K562 (cell line): ENCODE measurements around the gene THEM4. TPM values are rescaled to one million over a fixed set of nuclear protein-coding genes. Genes with fewer than 3 reads are reported as not detected.

Experiments
- ATAC-seq: fragments of 200-7000 bp; cut with Tn5 transposase; 3 replicates; pipeline ENCODE4 v1.9.1; 2020; ENCODE audit warnings: moderate library complexity
- BruUV-seq: library from RNA; stranded (reverse); fragments of 400-500 nt; replicated peaks from 2 replicates; lab custom pipeline; 2021; lab: Mats Ljungman, UMichigan
- CTCF ChIA-PET: fragments of 300-600 bp; formaldehyde crosslinking; extraction: SDS; loops from one replicate; lab custom pipeline; 2021; ENCODE audit warnings: low intra/inter-chr PET ratio; lab: Yijun Ruan, JAX
- POLR2A ChIA-PET: fragments of 300-600, 350-650 bp; sonication (Branson Sonifier 250); formaldehyde crosslinking; extraction: SDS; loops from one replicate; lab custom pipeline; 2021; ENCODE audit warnings: antibody characterized with exemption, inconsistent platforms; lab: Yijun Ruan, JAX
- DNase-seq, 4 experiments: peaks; one replicate each; pipeline versions ENCODE4 v3.0.0 to v3.0.0-alpha.2; 2011 to 2018; ENCODE audit warnings: low spot score in 3 of 4, mixed read lengths in 3 of 4; ENCODE audit errors: extremely low read depth in 1 of 4
- FAIRE-seq: peaks from 2 replicates; lab custom pipeline; 2011; peaks lifted over from hg19 to GRCh38; lab: Jason Lieb, UNC
- H2AFZ ChIP-seq: 2 replicates; pipeline ENCODE4 v1.6.0; 2011; ENCODE audit warnings: low read depth, low read length, control low read depth, inconsistent platforms
- H3K27ac ChIP-seq: fragments of 200-600 bp; 3 replicates; pipeline ENCODE4 v1.8.0; 2011; ENCODE audit warnings: low read depth, mild to moderate bottlenecking, control low read depth, inconsistent platforms, low read length, moderate library complexity, mixed read lengths; ENCODE audit errors: extremely low read depth
- H3K27me3 ChIP-seq, 2 experiments: fragments of 300-600 bp in 1 of 2; 2 replicates in 1 of 2; 3 replicates in 1 of 2; pipeline versions ENCODE4 v1.6.0 to v1.8.0; 2011; ENCODE audit warnings: inconsistent platforms in 2 of 2, low read length in 2 of 2, mild to moderate bottlenecking in 1 of 2, mixed read lengths in 1 of 2, moderate library complexity in 1 of 2; ENCODE audit not compliant: control insufficient read depth in 2 of 2, insufficient read depth in 2 of 2
- H3K36me3 ChIP-seq: fragments of 300-600 bp; 3 replicates; pipeline ENCODE4 v1.8.0; 2011; ENCODE audit warnings: mild to moderate bottlenecking, low read length, inconsistent platforms; ENCODE audit not compliant: control insufficient read depth, insufficient read depth
- H3K4me1 ChIP-seq, 2 experiments: fragments of 200-600 bp in 1 of 2; replicated peaks in 1 of 2; 2 replicates in 1 of 2; 3 replicates in 1 of 2; pipeline versions ENCODE4 v1.5.1 to v1.8.0; 2011; ENCODE audit warnings: inconsistent platforms in 2 of 2, low read length in 2 of 2, mild to moderate bottlenecking in 1 of 2, mixed read lengths in 1 of 2, moderate library complexity in 1 of 2; ENCODE audit not compliant: control insufficient read depth in 2 of 2, insufficient read depth in 2 of 2
- H3K4me2 ChIP-seq: 2 replicates; pipeline ENCODE4 v1.6.1; 2011; ENCODE audit warnings: low read length, control low read depth, inconsistent platforms, mixed read lengths; ENCODE audit not compliant: insufficient read depth
- H3K4me3 ChIP-seq: fragments of 200-600 bp; sonication (generic), shearing (Covaris generic); 2 replicates; pipeline ENCODE4 v1.5.1; 2016; ENCODE audit warnings: control low read depth, inconsistent platforms
- H3K79me2 ChIP-seq: fragments of 200-600 bp; 3 replicates; pipeline ENCODE4 v1.8.0; 2011; ENCODE audit warnings: low read length, inconsistent platforms; ENCODE audit not compliant: control insufficient read depth, insufficient read depth
- H3K9ac ChIP-seq, 2 experiments: 2 replicates each; pipeline versions ENCODE4 v1.6.0 to v1.6.1; 2011; ENCODE audit warnings: low read depth in 2 of 2, low read length in 2 of 2, control low read depth in 1 of 2, inconsistent platforms in 1 of 2, mild to moderate bottlenecking in 1 of 2, mixed read lengths in 1 of 2; ENCODE audit not compliant: insufficient read depth in 1 of 2
- H3K9me1 ChIP-seq: one replicate; pipeline ENCODE4 v1.6.0; 2011; ENCODE audit warnings: inconsistent platforms, mild to moderate bottlenecking, low read length, moderate library complexity; ENCODE audit not compliant: control insufficient read depth, insufficient read depth
- H3K9me3 ChIP-seq: replicated peaks from 2 replicates; pipeline ENCODE4 v1.5.1; 2011; ENCODE audit warnings: low read depth, low read length, inconsistent platforms; ENCODE audit not compliant: control insufficient read depth, insufficient read depth
- H4K20me1 ChIP-seq: replicated peaks from 2 replicates; pipeline ENCODE4 v1.6.1; 2011; ENCODE audit warnings: low read length, inconsistent platforms, mixed read lengths; ENCODE audit not compliant: control insufficient read depth, insufficient read depth
- CBX2 ChIP-seq: fragments of 200-600 bp; sonication (generic); IDR thresholded peaks from one replicate; pipeline ENCODE4 v1.6.1; 2012; ENCODE audit warnings: mild to moderate bottlenecking, low read length, inconsistent platforms; ENCODE audit not compliant: insufficient read depth, poor library complexity, severe bottlenecking
- CBX5 ChIP-seq: IDR thresholded peaks from 2 replicates; pipeline ENCODE4 v1.6.1; 2014; ENCODE audit warnings: low read depth, borderline replicate concordance
- CBX8 ChIP-seq: fragments of 200-600 bp; sonication (generic); IDR thresholded peaks from 2 replicates; pipeline ENCODE4 v1.6.1; 2012; ENCODE audit warnings: borderline replicate concordance, mixed run types, low read depth, mild to moderate bottlenecking, moderate library complexity, mixed read lengths, low read length, control low read depth, inconsistent platforms; ENCODE audit not compliant: poor library complexity, severe bottlenecking; ENCODE audit errors: extremely low read depth
- GATAD2A ChIP-seq: fragments of 450-650 bp; IDR thresholded peaks from 2 replicates; pipeline ENCODE4 v1.6.1; 2017
- MEF2A ChIP-seq: IDR thresholded peaks from 2 replicates; pipeline ENCODE4 v1.6.1; 2011; ENCODE audit warnings: low read depth, mild to moderate bottlenecking, low read length, moderate library complexity; ENCODE audit not compliant: control insufficient read depth
- NONO ChIP-seq, 2 experiments: fragments of 200-400 bp in 1 of 2; fragments of 450-650 bp in 1 of 2; formaldehyde crosslinking in 1 of 2; IDR thresholded peaks; 2 replicates each; pipeline ENCODE4 v1.6.1; 2017; ENCODE audit warnings: low read depth in 2 of 2, mild to moderate bottlenecking in 2 of 2, moderate library complexity in 2 of 2, low read length in 1 of 2
- RBBP5 ChIP-seq: fragments of 200-600 bp; sonication (generic); IDR thresholded peaks from 2 replicates; pipeline ENCODE4 v1.6.1; 2012; ENCODE audit warnings: borderline replicate concordance, mild to moderate bottlenecking, low read length, control low read depth, inconsistent platforms; ENCODE audit not compliant: insufficient read depth, poor library complexity, severe bottlenecking
- WGBS: fragments of 100-300 bp; shearing (Covaris generic); methylation state at CpG from one replicate; pipeline ENCODE4 v1.1.6; 2016; ENCODE audit warnings: low coverage, mixed read lengths; ENCODE audit not compliant: insufficient coverage; ENCODE audit errors: missing lambda C conversion rate; 5-methylcytosine and 5-hydroxymethylcytosine counted together
- in situ Hi-C: fragments of 300-500 bp; cut with MboI; formaldehyde crosslinking; loops from 4 replicates; pipeline ENCODE4 v1.15.0; 2018; ENCODE audit warnings: inconsistent platforms, mixed read lengths
- intact Hi-C: fragments of 100-400 bp; cut with micrococcal nuclease; formaldehyde crosslinking; loops from 2 replicates; pipeline ENCODE4 v1.14.2; 2022
- polyA plus RNA-seq, 8 experiments: library from polyadenylated mRNA; depleted of rRNA in 4 of 8; stranded (reverse) in 5 of 8; unstranded in 3 of 8; fragments of >200 nt; fragmentation: Nextera tagmentation in 2 of 8; fragmentation: Illumina TruSeq in 1 of 8; extraction: Ambion mirVana in 2 of 8; extraction: Trizol in 1 of 8; gene quantifications; 2 replicates each; pipeline versions ENCODE4 v1.2.1 to v1.2.3, GENCODE V29; 2011 to 2014; ENCODE audit warnings: inconsistent platforms in 1 of 8, missing spikeins in 1 of 8
- total RNA-seq, 7 experiments: library from RNA; depleted of rRNA in 6 of 7; stranded (reverse); fragments of >200 nt in 6 of 7; fragmentation: Illumina TruSeq in 2 of 7; extraction: Trizol in 2 of 7; gene quantifications; 2 replicates each; pipeline versions ENCODE4 v1.2.1 to v1.2.3, GENCODE V29; 2011 to 2021; ENCODE audit warnings: low replicate concordance in 1 of 7
- TF ChIP-seq, protein P1 (sequence below): fragments of 250-450 bp; sonication (Bioruptor Pico); IDR thresholded peaks from 2 replicates; pipeline ENCODE4 v1.5.0; 2020; ENCODE audit warnings: mild to moderate bottlenecking, borderline replicate concordance
- TF ChIP-seq, protein P2 (sequence below), 2 experiments: fragments of 250-450 bp in 1 of 2; fragments of 450-650 bp in 1 of 2; sonication (Bioruptor Pico) in 1 of 2; IDR thresholded peaks; 2 replicates each; pipeline versions ENCODE4 v1.6.1 to v1.8.0; 2016 to 2021; ENCODE audit warnings: mild to moderate bottlenecking in 2 of 2, moderate library complexity in 2 of 2, missing compliant biosample characterization in 1 of 2, missing genetic modification characterization in 1 of 2

Gene THEM4
- total and polyA plus RNA-seq, 9 of the 15 experiments (the other 6 are each of a cell fraction or from before 2014, with no cell fraction given), result 8.6 to 71.9 (median 35.3) TPM

DNA sequence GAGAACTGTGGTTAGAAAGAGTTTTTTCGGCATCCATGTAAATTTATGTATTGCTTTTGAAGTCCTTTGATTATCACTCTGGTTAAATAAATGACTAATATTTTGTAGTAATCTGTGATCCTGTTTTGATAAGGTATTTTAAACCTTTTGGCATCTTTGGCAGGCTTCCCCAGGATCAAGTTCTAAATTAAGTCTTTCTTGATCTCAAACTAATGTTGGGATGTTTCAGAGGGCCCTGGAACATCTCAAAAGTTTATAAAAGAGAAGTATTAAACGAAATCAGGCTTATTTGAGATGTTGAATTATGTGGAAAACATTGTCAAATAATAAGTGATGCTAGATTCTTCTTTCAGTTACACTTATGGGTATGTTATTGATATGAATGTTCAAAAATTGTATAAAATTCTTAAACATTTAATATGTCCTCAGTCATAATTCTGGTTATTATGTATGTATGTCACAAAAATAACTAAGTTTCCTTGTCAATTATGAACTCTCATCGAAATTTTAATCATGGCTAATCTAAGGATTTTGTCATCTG is 47.7 kb upstream of the THEM4 start:
- ChIA-PET POLR2A (no interaction called here), CTCF (no interaction called here)
- no peak overlapping the region for H3K27ac ChIP-seq
- no peaks in the 10 kb centered on the region for H3K27me3 ChIP-seq
- no peak overlapping the region for H2AFZ ChIP-seq
- H3K36me3 ChIP-seq, result no peaks in the 10 kb centered on the region
- H3K9me1 ChIP-seq, result no peaks in the 10 kb centered on the region
- FAIRE-seq (no peak), DNase-seq (no peak), ATAC-seq (no peak)
- H3K4me2 ChIP-seq, result no peak overlapping the region
- BruUV-seq, result no TSS peak
- in situ Hi-C loops, result no loop called here
- intact Hi-C loops, result no loop called here
- TF ChIP-seq CBX8, result peak; percentile 91
- no peak for TF ChIP-seq MEF2A
- TF ChIP-seq CBX2, result peak; percentile 72
- no peak overlapping the region for H3K9ac ChIP-seq
- no peaks in the 10 kb centered on the region for H3K4me1 ChIP-seq
- no peaks in the 10 kb centered on the region for H3K79me2 ChIP-seq
- no peak overlapping the region for H3K4me3 ChIP-seq
- H4K20me1 ChIP-seq, result no peaks in the 10 kb centered on the region
- 0% methylated on average over 3 of the region's 3 CpGs for WGBS
- H3K9me3 ChIP-seq, result no peaks in the 10 kb centered on the region

DNA sequence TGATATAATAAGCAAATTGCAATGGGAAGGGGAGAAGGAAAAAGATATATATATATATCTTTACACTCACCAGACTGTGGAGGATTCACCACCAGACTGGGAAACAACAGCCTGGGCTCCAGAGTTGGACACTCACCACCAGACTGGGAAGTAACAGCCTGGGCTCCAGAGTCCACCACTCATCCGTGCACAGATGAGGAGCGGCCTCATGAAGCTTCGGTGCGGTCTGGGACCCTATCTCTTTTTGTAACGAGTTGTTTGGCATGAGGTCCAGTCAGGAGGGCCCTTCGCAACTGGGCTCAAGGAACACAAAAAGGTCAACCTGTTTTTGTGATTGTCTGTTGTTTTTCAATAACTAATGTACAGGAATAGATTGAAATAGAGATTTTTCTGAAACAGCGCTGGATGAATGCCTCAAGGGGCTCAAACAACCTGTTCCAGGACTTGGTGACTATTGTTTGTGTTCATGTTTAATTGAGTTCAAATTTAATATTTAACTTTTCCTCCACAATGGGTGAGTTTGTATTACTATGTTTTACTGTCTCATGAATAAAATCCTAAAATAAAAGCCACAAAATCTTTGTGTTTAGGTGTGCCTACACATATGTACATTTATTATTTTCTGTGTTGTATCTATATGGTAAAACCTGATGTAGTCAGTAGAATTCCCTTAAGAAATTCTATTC is 44.2 kb upstream of the THEM4 start:
- Histone ChIP-seq H3K36me3 (no peaks in the 10 kb centered on the region), H3K4me2 (no peak overlapping the region), H3K27me3 (no peaks in the 10 kb centered on the region), H3K9me1 (no peaks in the 10 kb centered on the region), H4K20me1 (no peaks in the 10 kb centered on the region), H2AFZ (no peak overlapping the region), H3K4me1 (0 out of 5 replicates have a peak, but pooled peaks cover 0 to 3% of the 10 kb centered on the region in 2 experiments), H3K27ac (no peak overlapping the region), H3K9me3 (no peaks in the 10 kb centered on the region), H3K79me2 (no peaks in the 10 kb centered on the region), H3K9ac (no peak overlapping the region), H3K4me3 (no peak overlapping the region)
- FAIRE-seq (no peak), DNase-seq (no peak), ATAC-seq (no peak)
- BruUV-seq, result no TSS peak
- ChIA-PET POLR2A (interaction anchor here (1.3 kb wide), 1 partner anchor 81 kb away, joined by 3 read pairs; no protein-coding TSS in a partner anchor), CTCF (no interaction called here)
- in situ Hi-C loops, result no loop called here
- intact Hi-C loops, result no loop called here
- 40% methylated on average over 7 of the region's 7 CpGs for WGBS
- TF ChIP-seq NONO (IDR thresholded peaks at IDR 0.05; ENCODE audit: low read depth in 2 of 2, low read length in 1 of 2) (no peak), RBBP5 (no peak), GATAD2A (no peak), CBX5 (no peak)
- TF ChIP-seq, protein P1, sequence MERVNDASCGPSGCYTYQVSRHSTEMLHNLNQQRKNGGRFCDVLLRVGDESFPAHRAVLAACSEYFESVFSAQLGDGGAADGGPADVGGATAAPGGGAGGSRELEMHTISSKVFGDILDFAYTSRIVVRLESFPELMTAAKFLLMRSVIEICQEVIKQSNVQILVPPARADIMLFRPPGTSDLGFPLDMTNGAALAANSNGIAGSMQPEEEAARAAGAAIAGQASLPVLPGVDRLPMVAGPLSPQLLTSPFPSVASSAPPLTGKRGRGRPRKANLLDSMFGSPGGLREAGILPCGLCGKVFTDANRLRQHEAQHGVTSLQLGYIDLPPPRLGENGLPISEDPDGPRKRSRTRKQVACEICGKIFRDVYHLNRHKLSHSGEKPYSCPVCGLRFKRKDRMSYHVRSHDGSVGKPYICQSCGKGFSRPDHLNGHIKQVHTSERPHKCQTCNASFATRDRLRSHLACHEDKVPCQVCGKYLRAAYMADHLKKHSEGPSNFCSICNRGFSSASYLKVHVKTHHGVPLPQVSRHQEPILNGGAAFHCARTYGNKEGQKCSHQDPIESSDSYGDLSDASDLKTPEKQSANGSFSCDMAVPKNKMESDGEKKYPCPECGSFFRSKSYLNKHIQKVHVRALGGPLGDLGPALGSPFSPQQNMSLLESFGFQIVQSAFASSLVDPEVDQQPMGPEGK, result no peak
- TF ChIP-seq, protein P2, sequence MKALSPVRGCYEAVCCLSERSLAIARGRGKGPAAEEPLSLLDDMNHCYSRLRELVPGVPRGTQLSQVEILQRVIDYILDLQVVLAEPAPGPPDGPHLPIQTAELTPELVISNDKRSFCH (CRISPR knock-in tag; IDR thresholded peaks at IDR 0.05), result no peak
- TF ChIP-seq, protein P2 (tag; IDR thresholded peaks at IDR 0.05), result no peak
